ENCODE data around the gene PRRX1.

PRRX1 gene

GRCh38 chr1:170776252-170776651, 112.3 kb downstream of the PRRX1 start:
- DNase-seq, result no peak

- no peak for DNase-seq
Observed at GRCh38 chr1:170776777-170777176, 112.8 kb downstream of the PRRX1 start.

Measured in activated CD4-positive, alpha-beta T cell treated with anti-CD3 and anti-CD28 coated beads, Interleukin-10, Interleukin-2, amounts not matched to agents 100 ng/mL and 50 ng/mL, durations not matched to agents 16 hours and 8 hours (primary cell).